HG03354 (cell line): Measurements from ENCODE around the gene CSF2RB.

Source experiments
- ATAC-seq: cut with Tn5 transposase; IDR thresholded peaks from one replicate; pipeline ENCODE4 v1.9.1; 2021; ENCODE audit warnings: mild to moderate bottlenecking; ENCODE audit not compliant: unreplicated experiment, poor library complexity, severe bottlenecking

The CSF2RB gene

GRCh38 chr22:36933629-36934417 lies 20.4 kb downstream of the CSF2RB start:
- ATAC-seq: no peak

DNA sequence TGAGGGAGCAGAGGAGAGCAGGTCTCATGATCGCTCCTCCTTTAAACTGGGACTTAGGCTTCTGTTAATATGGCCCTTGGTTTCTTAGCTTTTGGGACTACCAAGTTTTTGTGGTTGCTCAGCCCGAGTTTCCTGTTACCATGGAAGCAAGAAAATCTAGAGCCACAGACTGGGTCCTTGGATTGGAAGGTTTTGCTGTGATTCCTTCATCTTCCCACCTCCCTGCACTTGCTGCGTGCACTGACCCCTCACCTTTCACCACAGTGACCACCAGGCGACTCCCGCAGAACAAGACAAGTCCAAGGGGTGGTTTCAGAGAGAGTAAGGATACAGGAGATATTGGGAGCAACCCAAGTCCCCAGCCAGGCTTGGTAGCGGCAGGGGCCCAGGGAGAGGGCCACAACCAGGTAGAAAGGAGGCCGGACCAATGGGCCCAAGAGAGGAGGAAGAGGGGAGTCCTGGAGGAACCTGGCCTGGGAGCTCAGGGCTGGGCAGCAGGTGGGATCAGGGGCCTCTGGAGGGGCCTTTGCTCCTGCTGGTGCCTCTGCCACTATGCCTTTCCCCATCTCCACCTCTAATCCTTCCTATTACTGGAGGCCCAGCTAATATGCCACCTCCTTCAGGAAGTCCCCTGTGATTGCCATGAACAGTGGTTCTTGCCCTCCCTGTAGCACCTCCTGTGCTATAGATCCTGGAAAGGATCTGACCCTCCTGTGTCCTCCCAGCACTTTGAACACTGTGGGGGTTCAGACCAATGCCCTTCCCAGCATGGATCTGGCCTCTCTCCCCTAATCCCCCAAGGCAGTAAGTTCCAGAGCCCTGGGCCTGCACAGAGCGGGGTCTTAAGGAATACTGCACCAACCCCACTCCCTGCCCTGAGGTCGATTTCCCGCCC lies 21.2 kb downstream of the CSF2RB start:
- ATAC-seq: no peak

GRCh38 chr22:36935313-36935610 lies 21.8 kb downstream of the CSF2RB start:
- ATAC-seq: no peak

DNA sequence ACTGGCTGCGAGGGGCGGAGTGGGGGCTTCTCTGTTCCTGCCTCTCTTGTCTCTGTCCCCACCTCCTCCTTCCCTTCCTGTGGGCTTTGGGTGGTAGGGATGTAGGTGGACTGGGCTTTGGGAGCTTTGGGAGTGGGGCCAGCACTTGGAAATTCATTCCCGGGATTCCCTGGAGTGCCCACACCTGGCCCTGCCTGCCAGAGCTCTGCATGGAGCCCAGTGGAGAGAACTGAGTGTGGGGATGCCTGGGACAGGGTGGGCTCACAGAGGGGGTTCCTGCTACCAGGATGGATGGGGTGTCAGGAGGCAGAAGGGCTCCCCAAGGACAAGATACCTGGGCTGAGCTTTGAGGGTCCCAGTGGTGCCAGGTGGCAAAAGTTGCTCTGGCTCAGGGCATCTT lies 22.3 kb downstream of the CSF2RB start:
- no peak for ATAC-seq

DNA sequence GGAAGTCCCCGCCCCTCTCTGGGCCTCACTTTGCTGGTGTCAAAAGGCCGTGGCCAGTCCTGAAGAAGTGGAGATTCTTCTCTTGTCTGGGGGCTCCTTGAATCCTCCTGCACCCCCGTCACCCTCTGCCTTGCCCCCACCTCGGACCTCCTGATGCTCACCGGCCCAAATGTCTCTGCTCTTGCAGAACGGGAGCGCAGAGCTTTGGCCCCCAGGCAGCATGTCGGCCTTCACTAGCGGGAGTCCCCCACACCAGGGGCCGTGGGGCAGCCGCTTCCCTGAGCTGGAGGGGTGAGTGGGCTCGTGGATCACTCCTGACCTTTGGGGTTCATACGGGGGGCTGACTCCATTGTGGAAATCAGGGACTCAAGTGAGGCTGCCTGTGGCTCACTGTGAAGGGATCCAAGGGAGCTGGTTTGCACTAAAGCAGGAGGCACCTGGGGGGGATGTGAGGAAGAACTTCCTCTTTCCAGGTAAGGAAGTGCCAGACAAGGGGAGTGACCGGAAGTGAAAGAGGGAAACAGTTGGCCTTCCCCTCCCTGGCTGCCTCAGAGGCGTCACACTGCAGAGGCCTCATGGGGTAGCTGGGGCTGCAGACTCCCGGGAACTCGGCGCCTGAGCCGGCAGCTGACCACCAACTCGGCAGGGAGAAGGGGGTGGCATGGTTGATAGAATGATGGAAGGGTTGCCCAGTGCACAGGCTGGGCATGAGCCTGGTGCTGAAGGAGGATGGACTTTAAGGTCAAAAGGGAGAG lies 23.1 kb downstream of the CSF2RB start:
- no peak for ATAC-seq

DNA sequence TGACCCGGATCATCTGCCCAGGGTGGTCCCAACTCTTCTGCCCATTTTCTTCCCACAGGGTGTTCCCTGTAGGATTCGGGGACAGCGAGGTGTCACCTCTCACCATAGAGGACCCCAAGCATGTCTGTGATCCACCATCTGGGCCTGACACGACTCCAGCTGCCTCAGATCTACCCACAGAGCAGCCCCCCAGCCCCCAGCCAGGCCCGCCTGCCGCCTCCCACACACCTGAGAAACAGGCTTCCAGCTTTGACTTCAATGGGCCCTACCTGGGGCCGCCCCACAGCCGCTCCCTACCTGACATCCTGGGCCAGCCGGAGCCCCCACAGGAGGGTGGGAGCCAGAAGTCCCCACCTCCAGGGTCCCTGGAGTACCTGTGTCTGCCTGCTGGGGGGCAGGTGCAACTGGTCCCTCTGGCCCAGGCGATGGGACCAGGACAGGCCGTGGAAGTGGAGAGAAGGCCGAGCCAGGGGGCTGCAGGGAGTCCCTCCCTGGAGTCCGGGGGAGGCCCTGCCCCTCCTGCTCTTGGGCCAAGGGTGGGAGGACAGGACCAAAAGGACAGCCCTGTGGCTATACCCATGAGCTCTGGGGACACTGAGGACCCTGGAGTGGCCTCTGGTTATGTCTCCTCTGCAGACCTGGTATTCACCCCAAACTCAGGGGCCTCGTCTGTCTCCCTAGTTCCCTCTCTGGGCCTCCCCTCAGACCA lies 24.0 kb downstream of the CSF2RB start:
- no peak for ATAC-seq

DNA sequence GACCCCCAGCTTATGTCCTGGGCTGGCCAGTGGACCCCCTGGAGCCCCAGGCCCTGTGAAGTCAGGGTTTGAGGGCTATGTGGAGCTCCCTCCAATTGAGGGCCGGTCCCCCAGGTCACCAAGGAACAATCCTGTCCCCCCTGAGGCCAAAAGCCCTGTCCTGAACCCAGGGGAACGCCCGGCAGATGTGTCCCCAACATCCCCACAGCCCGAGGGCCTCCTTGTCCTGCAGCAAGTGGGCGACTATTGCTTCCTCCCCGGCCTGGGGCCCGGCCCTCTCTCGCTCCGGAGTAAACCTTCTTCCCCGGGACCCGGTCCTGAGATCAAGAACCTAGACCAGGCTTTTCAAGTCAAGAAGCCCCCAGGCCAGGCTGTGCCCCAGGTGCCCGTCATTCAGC lies 24.6 kb downstream of the CSF2RB start:
- no peak for ATAC-seq

- no peak for ATAC-seq
These were observed 25.5 kb downstream of the CSF2RB start for GRCh38 chr22:36938886-36939285.

- ATAC-seq: no peak
These were observed 27.2 kb downstream of the CSF2RB start for GRCh38 chr22:36940676-36941075.

DNA sequence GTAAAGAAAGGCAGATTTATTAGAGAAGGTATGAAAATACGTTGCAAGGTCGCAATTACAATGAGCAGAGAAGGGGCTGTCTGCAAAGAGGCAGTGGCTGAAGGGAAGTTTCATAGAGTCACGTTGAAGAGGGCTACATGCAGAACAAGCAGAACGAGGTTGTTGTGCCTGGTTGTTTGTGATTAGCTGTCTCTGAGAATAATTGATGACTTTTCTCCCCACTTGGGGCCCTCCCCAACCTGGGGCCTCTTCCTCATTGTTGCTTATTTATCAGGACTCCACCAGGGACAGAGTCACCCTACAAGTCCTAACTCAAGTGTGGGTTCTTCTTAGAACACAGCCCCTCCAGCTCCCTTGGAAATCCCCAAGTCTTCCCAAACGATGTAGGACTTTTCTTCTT lies 29.1 kb downstream of the CSF2RB start:
- ATAC-seq: no peak

DNA sequence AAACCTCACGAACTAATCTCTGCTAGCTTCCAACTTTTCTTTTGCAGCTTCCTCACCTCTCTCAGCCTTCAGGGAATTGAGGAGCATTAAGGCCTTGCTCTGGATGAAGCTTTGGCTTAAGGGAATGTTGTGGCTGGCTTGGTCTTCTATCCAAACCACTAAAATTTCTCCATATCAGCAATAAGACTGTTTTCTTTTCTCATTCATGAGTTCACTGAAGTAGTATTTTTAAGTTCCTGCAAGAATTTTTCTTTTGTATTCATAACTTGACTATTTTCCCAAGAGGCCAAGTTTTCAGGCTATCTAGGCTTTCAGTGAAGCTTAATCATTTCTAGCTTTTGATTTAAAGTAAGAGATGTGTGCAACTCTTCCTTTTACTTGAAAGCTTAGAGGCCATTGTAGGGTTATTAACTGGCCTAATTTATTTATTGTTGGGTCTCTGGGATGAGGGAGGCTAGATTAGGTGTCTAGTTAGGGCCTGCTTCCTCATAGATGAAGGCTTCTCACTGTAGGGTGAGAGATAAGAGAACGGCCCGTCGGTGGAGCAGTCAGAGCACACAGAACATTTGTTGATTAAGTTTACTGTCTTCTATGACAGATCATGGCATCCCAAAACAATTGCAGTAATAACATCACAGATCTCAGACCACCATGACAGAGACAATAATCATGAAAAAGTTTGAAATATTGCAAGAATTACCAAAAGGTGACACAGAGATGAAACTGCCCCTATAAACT lies 33.2 kb downstream of the CSF2RB start:
- ATAC-seq: no peak

- no peak for ATAC-seq
These were observed 35.1 kb downstream of the CSF2RB start for GRCh38 chr22:36948273-36949225.

DNA sequence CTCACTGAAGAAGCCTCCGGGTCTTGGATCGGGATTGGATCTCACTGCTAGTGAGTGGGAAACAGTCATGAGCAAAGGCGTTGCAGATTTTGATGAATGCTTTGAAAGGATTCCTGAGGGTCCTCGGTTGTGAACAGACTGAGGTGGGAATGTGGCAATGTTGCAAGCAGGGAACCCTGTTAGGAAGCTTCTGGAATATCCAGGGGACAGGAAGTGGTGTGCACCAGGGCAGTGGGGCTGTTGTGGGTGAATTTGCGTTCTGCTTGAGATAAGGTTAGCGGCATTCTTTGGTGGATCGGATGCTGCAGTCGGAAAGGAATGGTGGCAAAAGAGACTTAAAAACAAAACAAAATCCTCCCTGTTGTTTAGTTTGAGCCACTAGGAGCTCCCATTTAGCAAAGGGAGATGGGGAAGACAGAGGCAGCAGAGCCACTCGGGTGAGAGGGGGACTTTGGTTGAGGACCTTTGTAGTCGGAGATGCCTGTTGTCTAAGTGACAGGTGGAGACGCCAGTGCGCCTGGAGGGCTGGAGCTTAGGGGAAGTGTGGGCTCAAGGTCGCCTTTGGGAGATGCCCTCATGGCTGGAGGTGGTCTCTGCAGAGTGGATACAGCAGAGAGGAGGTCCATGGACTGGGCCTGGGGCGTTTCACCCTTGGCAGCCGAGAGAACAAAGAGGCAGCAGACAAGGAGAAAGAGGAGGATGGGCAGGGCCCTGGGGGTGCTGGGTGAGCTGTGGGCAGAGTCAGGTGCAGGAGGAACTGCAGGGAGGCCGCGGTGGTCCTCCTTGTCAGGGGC lies 37.6 kb downstream of the CSF2RB start:
- no peak for ATAC-seq

- no peak for ATAC-seq
These were observed 38.3 kb downstream of the CSF2RB start for GRCh38 chr22:36951746-36952145.

- no peak for ATAC-seq
These were observed 40.0 kb downstream of the CSF2RB start for GRCh38 chr22:36953239-36954080.

DNA sequence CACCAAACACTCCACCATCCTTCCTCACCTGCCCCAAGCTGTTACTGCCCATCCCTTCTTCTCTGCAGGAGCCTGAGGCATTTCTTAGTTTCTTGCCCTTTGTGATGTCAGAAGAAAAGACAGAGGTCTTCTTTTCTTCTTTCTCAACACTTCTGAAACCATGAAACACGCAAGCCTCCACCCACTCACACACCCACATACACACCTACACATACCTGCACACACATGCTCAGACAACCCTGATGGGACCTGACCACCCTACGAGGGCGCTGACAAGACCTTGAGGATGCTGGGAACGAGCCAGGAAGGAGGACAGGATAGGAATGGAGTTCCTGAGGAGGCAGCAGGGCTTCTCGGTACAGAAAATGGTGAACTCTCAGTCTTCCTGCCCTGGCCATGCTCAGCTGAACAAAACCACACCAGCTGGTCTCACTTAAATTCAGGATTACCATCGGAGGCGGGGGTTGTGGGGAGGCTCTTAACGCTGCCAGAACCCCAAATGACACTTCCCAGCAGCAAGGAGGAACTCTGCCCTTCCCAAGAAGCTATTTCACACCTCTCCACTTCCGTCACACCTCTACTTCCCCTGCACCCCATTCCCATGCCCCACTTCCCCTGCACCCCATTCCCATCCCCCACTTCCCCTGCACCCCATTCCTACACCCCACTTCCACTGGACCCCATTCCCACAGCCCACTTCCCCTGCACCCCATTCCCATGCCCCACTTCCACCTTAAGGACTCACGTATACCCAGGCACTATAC lies 41.0 kb downstream of the CSF2RB start:
- no peak for ATAC-seq
